Gastrocnemius medialis (tissue), 4 donors: ENCODE results near the gene ERC2.

Source experiments
- POLR2A ChIP-seq, 2 donors: fragments of 450-650 bp; IDR thresholded peaks; one replicate each; pipeline ENCODE4 v1.6.1; 2017; ENCODE audit warnings: antibody characterized with exemption in 2 of 2, mild to moderate bottlenecking in 2 of 2, moderate library complexity in 2 of 2
- TF ChIP-seq, protein P1 (sequence below), 5 experiments: fragments of 450-650 bp in 3 of 5; fragments of 200-600 bp in 2 of 5; sonication (generic) in 2 of 5; IDR thresholded peaks in 4 of 5; conservative IDR thresholded peaks in 1 of 5; 1 replicate in 4 of 5; 2 replicates in 1 of 5; pipeline ENCODE4 v1.5.1; 2016 to 2019; ENCODE audit warnings: antibody characterized with exemption in 5 of 5, mild to moderate bottlenecking in 3 of 5, moderate library complexity in 3 of 5

GRCh38 chr3:55516392-55517030 is 951.8 kb downstream of the ERC2 start:
- TF ChIP-seq, protein P1, sequence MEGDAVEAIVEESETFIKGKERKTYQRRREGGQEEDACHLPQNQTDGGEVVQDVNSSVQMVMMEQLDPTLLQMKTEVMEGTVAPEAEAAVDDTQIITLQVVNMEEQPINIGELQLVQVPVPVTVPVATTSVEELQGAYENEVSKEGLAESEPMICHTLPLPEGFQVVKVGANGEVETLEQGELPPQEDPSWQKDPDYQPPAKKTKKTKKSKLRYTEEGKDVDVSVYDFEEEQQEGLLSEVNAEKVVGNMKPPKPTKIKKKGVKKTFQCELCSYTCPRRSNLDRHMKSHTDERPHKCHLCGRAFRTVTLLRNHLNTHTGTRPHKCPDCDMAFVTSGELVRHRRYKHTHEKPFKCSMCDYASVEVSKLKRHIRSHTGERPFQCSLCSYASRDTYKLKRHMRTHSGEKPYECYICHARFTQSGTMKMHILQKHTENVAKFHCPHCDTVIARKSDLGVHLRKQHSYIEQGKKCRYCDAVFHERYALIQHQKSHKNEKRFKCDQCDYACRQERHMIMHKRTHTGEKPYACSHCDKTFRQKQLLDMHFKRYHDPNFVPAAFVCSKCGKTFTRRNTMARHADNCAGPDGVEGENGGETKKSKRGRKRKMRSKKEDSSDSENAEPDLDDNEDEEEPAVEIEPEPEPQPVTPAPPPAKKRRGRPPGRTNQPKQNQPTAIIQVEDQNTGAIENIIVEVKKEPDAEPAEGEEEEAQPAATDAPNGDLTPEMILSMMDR (IDR thresholded peaks at IDR 0.05 in 4 of 5, conservative IDR thresholded peaks at IDR 0.05 in 1 of 5), result no peak
- no peak for TF ChIP-seq POLR2A (IDR thresholded peaks at IDR 0.05)
